ENCODE results near the gene CPM. TPM values are rescaled to one million over a fixed set of nuclear protein-coding genes. Genes with fewer than 3 reads are reported as not detected.

Gene CPM
- total RNA-seq, 1 donor from 2014 or later, result 3.6 TPM

GRCh38 chr12:68878846-68879245 is 54.1 kb downstream of the CPM start:
- TF ChIP-seq CTCF (IDR thresholded peaks at IDR 0.05; ENCODE audit: unreplicated experiment), result no peak
- H3K4me1 Mint-ChIP-seq (ENCODE audit: unreplicated experiment), result peaks cover 18% of the 10 kb centered on the region
- DNase-seq (ENCODE audit: low spot score), result no peak
- H3K4me3 Mint-ChIP-seq (ENCODE audit: unreplicated experiment), result no peak overlapping the region
- no peaks in the 10 kb centered on the region for H3K36me3 Mint-ChIP-seq (ENCODE audit: low read depth, unreplicated experiment)
- H3K27me3 Mint-ChIP-seq (ENCODE audit: unreplicated experiment), result no peaks in the 10 kb centered on the region
- H3K9me3 Mint-ChIP-seq (ENCODE audit: unreplicated experiment), result no peaks in the 10 kb centered on the region
- no peak overlapping the region for H3K27ac Mint-ChIP-seq (ENCODE audit: unreplicated experiment)

GRCh38 chr12:68878283-68878682 is 54.7 kb downstream of the CPM start:
- H3K36me3 Mint-ChIP-seq (ENCODE audit: low read depth, unreplicated experiment), result no peaks in the 10 kb centered on the region
- no peaks in the 10 kb centered on the region for H3K9me3 Mint-ChIP-seq (ENCODE audit: unreplicated experiment)
- TF ChIP-seq CTCF (IDR thresholded peaks at IDR 0.05; ENCODE audit: unreplicated experiment), result no peak
- DNase-seq (ENCODE audit: low spot score), result no peak
- H3K4me1 Mint-ChIP-seq (ENCODE audit: unreplicated experiment), result peaks cover 16% of the 10 kb centered on the region
- H3K4me3 Mint-ChIP-seq (ENCODE audit: unreplicated experiment), result no peak overlapping the region
- no peak overlapping the region for H3K27ac Mint-ChIP-seq (ENCODE audit: unreplicated experiment)
- no peaks in the 10 kb centered on the region for H3K27me3 Mint-ChIP-seq (ENCODE audit: unreplicated experiment)

GRCh38 chr12:68877583-68877982 is 55.4 kb downstream of the CPM start:
- Mint-ChIP-seq H3K27ac (ENCODE audit: unreplicated experiment) (no peak overlapping the region), H3K36me3 (ENCODE audit: low read depth, unreplicated experiment) (no peaks in the 10 kb centered on the region), H3K4me1 (ENCODE audit: unreplicated experiment) (peaks cover 11% of the 10 kb centered on the region), H3K4me3 (ENCODE audit: unreplicated experiment) (no peak overlapping the region), H3K27me3 (ENCODE audit: unreplicated experiment) (no peaks in the 10 kb centered on the region), H3K9me3 (ENCODE audit: unreplicated experiment) (no peaks in the 10 kb centered on the region)
- DNase-seq (ENCODE audit: low spot score), result no peak
- TF ChIP-seq CTCF (IDR thresholded peaks at IDR 0.05; ENCODE audit: unreplicated experiment), result no peak

GRCh38 chr12:68876461-68876860 is 56.5 kb downstream of the CPM start:
- Mint-ChIP-seq H3K36me3 (ENCODE audit: low read depth, unreplicated experiment) (no peaks in the 10 kb centered on the region), H3K9me3 (ENCODE audit: unreplicated experiment) (no peaks in the 10 kb centered on the region), H3K27ac (ENCODE audit: unreplicated experiment) (no peak overlapping the region), H3K4me3 (ENCODE audit: unreplicated experiment) (no peak overlapping the region), H3K4me1 (ENCODE audit: unreplicated experiment) (peaks cover 11% of the 10 kb centered on the region), H3K27me3 (ENCODE audit: unreplicated experiment) (no peaks in the 10 kb centered on the region)
- no peak for TF ChIP-seq CTCF (IDR thresholded peaks at IDR 0.05; ENCODE audit: unreplicated experiment)
- DNase-seq (ENCODE audit: low spot score), result no peak

- DNase-seq (ENCODE audit: low spot score), result no peak
- Mint-ChIP-seq H3K27me3 (ENCODE audit: unreplicated experiment) (no peaks in the 10 kb centered on the region), H3K9me3 (ENCODE audit: unreplicated experiment) (no peaks in the 10 kb centered on the region), H3K4me1 (ENCODE audit: unreplicated experiment) (peaks cover 11% of the 10 kb centered on the region), H3K4me3 (ENCODE audit: unreplicated experiment) (no peak overlapping the region), H3K27ac (ENCODE audit: unreplicated experiment) (no peak overlapping the region), H3K36me3 (ENCODE audit: low read depth, unreplicated experiment) (no peaks in the 10 kb centered on the region)
- no peak for TF ChIP-seq CTCF (IDR thresholded peaks at IDR 0.05; ENCODE audit: unreplicated experiment)
Measured at GRCh38 chr12:68873316-68873715, 59.7 kb downstream of the CPM start.
